ENCODE data around the gene BTN3A1. TPM values are rescaled to one million over a fixed set of nuclear protein-coding genes. Genes with fewer than 3 reads are reported as not detected.

Gene BTN3A1
- total RNA-seq, 1 experiment from 2014 or later: 9.0 TPM

GRCh38 chr6:26389349-26389894 lies 12.7 kb upstream of the BTN3A1 start:
- intact Hi-C loops (cut with micrococcal nuclease): no loop called here
- CTCF ChIA-PET: no interaction called here
- Histone ChIP-seq H3K79me2 (ENCODE audit: insufficient read depth, low read length) (no peaks in the 10 kb centered on the region), H3K9me2 (ENCODE audit: insufficient read depth) (no peaks in the 10 kb centered on the region), H4K20me1 (ENCODE audit: insufficient read depth) (no peaks in the 10 kb centered on the region), H3K4me3 (replicated peaks in 1 of 2; ENCODE audit: low read depth in 1 of 2, low read length in 2 of 2) (no peak overlapping the region), H3K27ac (ENCODE audit: low read depth, low read length) (no peak overlapping the region), H3K4me2 (ENCODE audit: low read length) (no peak overlapping the region), H3K9ac (ENCODE audit: low read length) (no peak overlapping the region), H3K27me3 (ENCODE audit: insufficient read depth, low read length) (no peaks in the 10 kb centered on the region), H3K36me3 (ENCODE audit: control insufficient read depth in 1 of 2, insufficient read depth in 2 of 2, low read length in 2 of 2) (peaks cover 0 to 4% of the 10 kb centered on the region in 2 experiments; a peak in 1 of 4 replicates), H3K4me1 (ENCODE audit: control insufficient read depth in 1 of 2, insufficient read depth in 2 of 2, low read length in 2 of 2) (peaks cover 7 to 13% of the 10 kb centered on the region in 2 experiments), H2AFZ (ENCODE audit: low read depth, low read length, poor library complexity, severe bottlenecking) (no peak overlapping the region), H3K9me3 (ENCODE audit: control insufficient read depth in 1 of 2, insufficient read depth in 1 of 2, low read depth in 1 of 2, low read length in 2 of 2) (no peaks in the 10 kb centered on the region)
- TF ChIP-seq ZFX (IDR thresholded peaks at IDR 0.05) (0 out of 2 replicates have a peak, but pooled peaks have one; percentile 18), RAD21 (IDR thresholded peaks at IDR 0.05; ENCODE audit: low read depth) (0 out of 2 replicates have a peak, but pooled peaks have one; percentile 18), CBX3 (IDR thresholded peaks at IDR 0.05; ENCODE audit: low read depth) (no peak), ZNF274 (IDR thresholded peaks at IDR 0.05; ENCODE audit: low read depth, low read length) (no peak)
- DNase-seq (ENCODE audit: low read depth, low spot score) (no peak), ATAC-seq (no peak)
- BruUV-seq (replicated peaks): no TSS peak
- POLR2A ChIA-PET: no interaction called here
- RAD21 ChIA-PET (ENCODE audit: low non-redundant PET in 1 of 2, low total read pairs in 2 of 2, uncharacterized antibody in 2 of 2, unreplicated experiment in 2 of 2): no interaction called here

GRCh38 chr6:26390531-26390930 lies 11.5 kb upstream of the BTN3A1 start:
- ATAC-seq: no peak
- Histone ChIP-seq H3K9me2 (ENCODE audit: insufficient read depth) (no peaks in the 10 kb centered on the region), H3K4me2 (ENCODE audit: low read length) (no peak overlapping the region), H3K79me2 (ENCODE audit: insufficient read depth, low read length) (no peaks in the 10 kb centered on the region), H3K4me3 (replicated peaks in 1 of 2; ENCODE audit: low read depth in 1 of 2, low read length in 2 of 2) (no peak overlapping the region), H2AFZ (ENCODE audit: low read depth, low read length, poor library complexity, severe bottlenecking) (no peak overlapping the region), H3K36me3 (ENCODE audit: control insufficient read depth in 1 of 2, insufficient read depth in 2 of 2, low read length in 2 of 2) (peaks cover 0 to 4% of the 10 kb centered on the region in 2 experiments; a peak in 1 of 4 replicates), H3K27ac (ENCODE audit: low read depth, low read length) (no peak overlapping the region), H3K9me3 (ENCODE audit: control insufficient read depth in 1 of 2, insufficient read depth in 1 of 2, low read depth in 1 of 2, low read length in 2 of 2) (no peaks in the 10 kb centered on the region), H3K4me1 (ENCODE audit: control insufficient read depth in 1 of 2, insufficient read depth in 2 of 2, low read length in 2 of 2) (peaks cover 9 to 15% of the 10 kb centered on the region in 2 experiments), H4K20me1 (ENCODE audit: insufficient read depth) (no peaks in the 10 kb centered on the region), H3K27me3 (ENCODE audit: insufficient read depth, low read length) (no peaks in the 10 kb centered on the region), H3K9ac (ENCODE audit: low read length) (no peak overlapping the region)
- intact Hi-C loops (cut with micrococcal nuclease): no loop called here
- DNase-seq (ENCODE audit: low read depth, low spot score): no peak
- TF ChIP-seq REST (IDR thresholded peaks at IDR 0.05; ENCODE audit: low read depth) (no peak), SIN3A (IDR thresholded peaks at IDR 0.05; ENCODE audit: low read depth) (no peak), ZBTB33 (IDR thresholded peaks at IDR 0.05; ENCODE audit: extremely low read depth, insufficient replicate concordance, low read length) (no peak), FOSL1 (IDR thresholded peaks at IDR 0.05; ENCODE audit: low read depth) (no peak), ZNF274 (IDR thresholded peaks at IDR 0.05; ENCODE audit: low read depth, low read length) (no peak), YY1 (IDR thresholded peaks at IDR 0.05; ENCODE audit: extremely low read depth, insufficient replicate concordance, low read depth, low read length) (no peak), EGR1 (IDR thresholded peaks at IDR 0.05; ENCODE audit: low read depth) (no peak)
- POLR2A ChIA-PET: no interaction called here
- BruUV-seq (replicated peaks): no TSS peak
- CTCF ChIA-PET: no interaction called here
- RAD21 ChIA-PET (ENCODE audit: low non-redundant PET in 1 of 2, low total read pairs in 2 of 2, uncharacterized antibody in 2 of 2, unreplicated experiment in 2 of 2): no interaction called here
